Measurements from ENCODE around the gene LZTFL1.
"Not testable (repeated sequence)": the region's sequence is repeated elsewhere in the genome, so short reads cannot be mapped to it uniquely, and the experiment has no call there.

LZTFL1 gene

GRCh38 chr3:45865563-45865962, 23.6 kb upstream of the LZTFL1 start:
- TF ChIP-seq CTCF (IDR thresholded peaks at IDR 0.05; ENCODE audit: low read depth, low read length, missing control alignments): no peak
- DNase-seq (ENCODE audit: extremely low read depth, low read depth): no peak
- no peak overlapping the region for H3K4me3 ChIP-seq (replicated peaks; ENCODE audit: low read depth, low read length)

- no peak for DNase-seq (ENCODE audit: extremely low read depth, low read depth)
- no peak overlapping the region for H3K4me3 ChIP-seq (replicated peaks; ENCODE audit: low read depth, low read length)
- no peak for TF ChIP-seq CTCF (IDR thresholded peaks at IDR 0.05; ENCODE audit: low read depth, low read length, missing control alignments)
Measured at GRCh38 chr3:45864760-45865519, 23.0 kb upstream of the LZTFL1 start.

GRCh38 chr3:45861043-45861719, 19.3 kb upstream of the LZTFL1 start:
- no peak for DNase-seq (ENCODE audit: extremely low read depth, low read depth)
- no peak overlapping the region for H3K4me3 ChIP-seq (replicated peaks; ENCODE audit: low read depth, low read length)

GRCh38 chr3:45860481-45860880, 18.6 kb upstream of the LZTFL1 start:
- no peak overlapping the region for H3K4me3 ChIP-seq (replicated peaks; ENCODE audit: low read depth, low read length)
- TF ChIP-seq CTCF (IDR thresholded peaks at IDR 0.05; ENCODE audit: low read depth, low read length, missing control alignments): no peak
- DNase-seq (ENCODE audit: extremely low read depth, low read depth): no peak

More at GRCh38 chr3:45861043-45861719, 19.3 kb upstream of the LZTFL1 start:
- no peak for TF ChIP-seq CTCF (IDR thresholded peaks at IDR 0.05; ENCODE audit: low read depth, low read length, missing control alignments)

GRCh38 chr3:45858809-45859543, 17.1 kb upstream of the LZTFL1 start:
- DNase-seq (ENCODE audit: extremely low read depth, low read depth): no peak
- H3K4me3 ChIP-seq (replicated peaks; ENCODE audit: low read depth, low read length): no peak overlapping the region
- TF ChIP-seq CTCF (IDR thresholded peaks at IDR 0.05; ENCODE audit: low read depth, low read length, missing control alignments): no peak

GRCh38 chr3:45857024-45857423, 15.1 kb upstream of the LZTFL1 start:
- not testable (repeated sequence) for DNase-seq (ENCODE audit: extremely low read depth, low read depth); H3K4me3 ChIP-seq (replicated peaks; ENCODE audit: low read depth, low read length)

- DNase-seq (ENCODE audit: extremely low read depth, low read depth); H3K4me3 ChIP-seq (replicated peaks; ENCODE audit: low read depth, low read length): not testable (repeated sequence)
Measured at GRCh38 chr3:45856323-45856722, 14.4 kb upstream of the LZTFL1 start.
